Measurements from ENCODE around the gene ZCCHC7. TPM values are rescaled to one million over a fixed set of nuclear protein-coding genes. Genes with fewer than 3 reads are reported as not detected.
"Not testable (repeated sequence)": the region's sequence is repeated elsewhere in the genome, so short reads cannot be mapped to it uniquely, and the experiment has no call there.

The ZCCHC7 gene
- total and polyA plus RNA-seq, 9 of the 15 experiments (the other 6 are each of a cell fraction or from before 2014, with no cell fraction given): 34.1 to 68.9 (median 48.8) TPM

DNA sequence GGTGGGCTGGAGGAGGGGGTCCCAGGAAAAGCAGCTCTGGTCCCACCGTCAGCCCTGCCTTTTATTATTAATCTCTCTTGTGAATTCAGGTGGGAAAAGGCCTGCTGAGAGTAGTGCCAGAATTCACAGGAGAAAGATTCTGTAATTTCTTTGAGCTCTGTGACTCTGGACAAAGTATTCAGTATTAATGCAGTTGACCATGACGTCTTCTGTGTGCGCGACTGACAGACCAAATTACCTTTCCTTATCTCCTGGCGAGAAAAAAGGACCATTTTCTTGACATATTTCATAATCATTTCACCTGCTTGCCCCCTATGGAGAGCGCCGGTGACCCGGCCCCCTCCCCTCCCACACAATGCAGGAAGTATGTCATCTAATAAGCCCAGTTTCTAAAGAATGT lies 275.3 kb downstream of the ZCCHC7 start:
- H3K9me3 ChIP-seq (replicated peaks; ENCODE audit: control insufficient read depth, insufficient read depth, low read depth, low read length): no peaks in the 10 kb centered on the region
- in situ Hi-C loops (cut with MboI) (no loop called here), intact Hi-C loops (cut with micrococcal nuclease) (loop anchor here (10.0 kb wide), 1 partner anchor 271 kb away; the partner anchor contains the start of gene ZCCHC7)
- H4K20me1 ChIP-seq (replicated peaks; ENCODE audit: control insufficient read depth, insufficient read depth, low read length): no peaks in the 10 kb centered on the region
- ATAC-seq: no peak; the same call in 1 of the 3 replicates
- no peaks in the 10 kb centered on the region for H3K36me3 ChIP-seq (ENCODE audit: control insufficient read depth, insufficient read depth, low read length)
- no peaks in the 10 kb centered on the region; a peak in 1 of 5 replicates for H3K27me3 ChIP-seq (ENCODE audit: control insufficient read depth in 2 of 2, insufficient read depth in 2 of 2, low read length in 2 of 2)
- ChIA-PET CTCF (ENCODE audit: low intra/inter-chr PET ratio) (no interaction called here), POLR2A (interaction anchor here (0.6 to 1.7 kb wide), 6 partner anchors 11 to 316 kb away, joined by 3 to 5 read pairs (median 3); no protein-coding TSS in a partner anchor)
- FAIRE-seq: no peak
- H3K79me2 ChIP-seq (ENCODE audit: control insufficient read depth, insufficient read depth, low read length): no peaks in the 10 kb centered on the region
- peak overlapping the region; percentile 56; the same call in 1 of the 2 replicates for H3K4me2 ChIP-seq (ENCODE audit: insufficient read depth, low read length)
- H2AFZ ChIP-seq (ENCODE audit: low read depth, low read length): peak overlapping the region; percentile 74
- no TSS peak for BruUV-seq (replicated peaks)
- H3K9me1 ChIP-seq (ENCODE audit: control insufficient read depth, insufficient read depth, low read length): no peaks in the 10 kb centered on the region
- TF ChIP-seq, protein P1, sequence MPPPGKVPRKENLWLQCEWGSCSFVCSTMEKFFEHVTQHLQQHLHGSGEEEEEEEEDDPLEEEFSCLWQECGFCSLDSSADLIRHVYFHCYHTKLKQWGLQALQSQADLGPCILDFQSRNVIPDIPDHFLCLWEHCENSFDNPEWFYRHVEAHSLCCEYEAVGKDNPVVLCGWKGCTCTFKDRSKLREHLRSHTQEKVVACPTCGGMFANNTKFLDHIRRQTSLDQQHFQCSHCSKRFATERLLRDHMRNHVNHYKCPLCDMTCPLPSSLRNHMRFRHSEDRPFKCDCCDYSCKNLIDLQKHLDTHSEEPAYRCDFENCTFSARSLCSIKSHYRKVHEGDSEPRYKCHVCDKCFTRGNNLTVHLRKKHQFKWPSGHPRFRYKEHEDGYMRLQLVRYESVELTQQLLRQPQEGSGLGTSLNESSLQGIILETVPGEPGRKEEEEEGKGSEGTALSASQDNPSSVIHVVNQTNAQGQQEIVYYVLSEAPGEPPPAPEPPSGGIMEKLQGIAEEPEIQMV (tag; conservative IDR thresholded peaks at IDR 0.05; ENCODE audit: low read depth): no peak
- no peak for TF ChIP-seq CEBPG (CRISPR knock-in tag; IDR thresholded peaks at IDR 0.05)
- TF ChIP-seq CEBPG (tag; conservative IDR thresholded peaks at IDR 0.05 in 1 of 2, IDR thresholded peaks at IDR 0.05 in 1 of 2): 0 out of 4 replicates have a peak, but pooled peaks of 1 of the 2 experiments have one; percentile 14
- TF ChIP-seq CREB1 (IDR thresholded peaks at IDR 0.05): peak; percentile 61; the same call in 1 of the 2 replicates
- peak; percentile 34; the same call in 1 of the 2 replicates for TF ChIP-seq CREB1 (CRISPR knock-in tag; IDR thresholded peaks at IDR 0.05)
- TF ChIP-seq NCOA4 (IDR thresholded peaks at IDR 0.05; ENCODE audit: partially characterized antibody): no peak
- 0 out of 2 replicates have a peak, but pooled peaks have one; percentile 21 for TF ChIP-seq ATF7 (IDR thresholded peaks at IDR 0.05)
- no peak for TF ChIP-seq ATF1 (CRISPR knock-in tag; IDR thresholded peaks at IDR 0.05)
- 0 out of 2 replicates have a peak, but pooled peaks have one; percentile 38 for TF ChIP-seq ATF1 (tag; IDR thresholded peaks at IDR 0.05)
- TF ChIP-seq ETS2 (tag; IDR thresholded peaks at IDR 0.05; ENCODE audit: borderline replicate concordance, poor library complexity, severe bottlenecking): no peak
- peak; percentile 81 for TF ChIP-seq CREM (IDR thresholded peaks at IDR 0.05; ENCODE audit: low read depth)
- no peak for DNase-seq (ENCODE audit: extremely low read depth in 1 of 4, low spot score in 3 of 4)
- 6% methylated on average over 8 of the region's 8 CpGs for WGBS (ENCODE audit: insufficient coverage, low coverage, missing lambda C conversion rate)
- no peak overlapping the region for H3K4me3 ChIP-seq
- peak overlapping the region in 1 of 2 experiments; percentile 38; a peak in 1 of 4 replicates for H3K9ac ChIP-seq (ENCODE audit: insufficient read depth in 1 of 2, low read depth in 2 of 2, low read length in 2 of 2)
- H3K27ac ChIP-seq (ENCODE audit: extremely low read depth, low read depth, low read length): no peak overlapping the region
- peaks cover 4 to 11% of the 10 kb centered on the region in 2 experiments; a peak in 2 of 5 replicates for H3K4me1 ChIP-seq (replicated peaks in 1 of 2; ENCODE audit: control insufficient read depth in 2 of 2, insufficient read depth in 2 of 2, low read length in 2 of 2)

DNA sequence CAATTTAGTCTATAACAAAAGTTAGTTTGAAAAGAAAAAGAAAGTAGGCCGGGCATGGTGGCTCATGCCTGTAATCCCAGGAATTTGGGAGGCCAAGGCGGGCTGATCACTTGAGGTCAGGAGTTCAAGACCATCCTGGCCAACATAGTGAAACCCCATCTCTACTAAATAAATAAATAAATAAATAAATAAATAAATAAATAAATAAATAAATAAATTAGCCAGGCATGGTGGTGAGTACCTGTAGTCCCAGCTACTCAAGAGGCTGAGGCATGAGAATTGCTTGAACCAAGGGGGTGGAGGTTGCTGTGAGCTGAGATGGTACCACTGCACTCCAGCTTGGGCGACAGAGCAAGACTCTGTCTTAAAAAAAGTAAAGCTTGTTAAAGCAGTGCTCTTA lies 277.6 kb downstream of the ZCCHC7 start:
- ATAC-seq; H4K20me1 ChIP-seq (replicated peaks; ENCODE audit: control insufficient read depth, insufficient read depth, low read length); H3K27me3 ChIP-seq (ENCODE audit: control insufficient read depth in 2 of 2, insufficient read depth in 2 of 2, low read length in 2 of 2); H3K9me1 ChIP-seq (ENCODE audit: control insufficient read depth, insufficient read depth, low read length); H2AFZ ChIP-seq (ENCODE audit: low read depth, low read length); CTCF ChIA-PET (ENCODE audit: low intra/inter-chr PET ratio); H3K36me3 ChIP-seq (ENCODE audit: control insufficient read depth, insufficient read depth, low read length); H3K4me3 ChIP-seq; H3K9ac ChIP-seq (ENCODE audit: insufficient read depth in 1 of 2, low read depth in 2 of 2, low read length in 2 of 2); H3K9me3 ChIP-seq (replicated peaks; ENCODE audit: control insufficient read depth, insufficient read depth, low read depth, low read length); H3K4me2 ChIP-seq (ENCODE audit: insufficient read depth, low read length); in situ Hi-C loops (cut with MboI); DNase-seq (ENCODE audit: extremely low read depth in 1 of 4, low spot score in 3 of 4); H3K79me2 ChIP-seq (ENCODE audit: control insufficient read depth, insufficient read depth, low read length); BruUV-seq (replicated peaks); H3K27ac ChIP-seq (ENCODE audit: extremely low read depth, low read depth, low read length); FAIRE-seq: not testable (repeated sequence)
- WGBS (ENCODE audit: insufficient coverage, low coverage, missing lambda C conversion rate): 27% methylated on average over 3 of the region's 3 CpGs
- peaks cover 4 to 11% of the 10 kb centered on the region in 2 experiments; a peak in 1 of 5 replicates for H3K4me1 ChIP-seq (replicated peaks in 1 of 2; ENCODE audit: control insufficient read depth in 2 of 2, insufficient read depth in 2 of 2, low read length in 2 of 2)
- POLR2A ChIA-PET: interaction anchor here (0.5 kb wide), 2 partner anchors 22 to 1225 kb away, joined by 3 to 6 read pairs; no protein-coding TSS in a partner anchor
- intact Hi-C loops (cut with micrococcal nuclease): loop anchor here (10.0 kb wide), 1 partner anchor 273 kb away; the partner anchor contains the start of gene ZCCHC7
